ENCODE results near the gene ARID3A. TPM values are rescaled to one million over a fixed set of nuclear protein-coding genes. Genes with fewer than 3 reads are reported as not detected.

ARID3A gene
- total and polyA plus RNA-seq, 2 experiments from 2014 or later, result 2.8 to 8.5 TPM

DNA sequence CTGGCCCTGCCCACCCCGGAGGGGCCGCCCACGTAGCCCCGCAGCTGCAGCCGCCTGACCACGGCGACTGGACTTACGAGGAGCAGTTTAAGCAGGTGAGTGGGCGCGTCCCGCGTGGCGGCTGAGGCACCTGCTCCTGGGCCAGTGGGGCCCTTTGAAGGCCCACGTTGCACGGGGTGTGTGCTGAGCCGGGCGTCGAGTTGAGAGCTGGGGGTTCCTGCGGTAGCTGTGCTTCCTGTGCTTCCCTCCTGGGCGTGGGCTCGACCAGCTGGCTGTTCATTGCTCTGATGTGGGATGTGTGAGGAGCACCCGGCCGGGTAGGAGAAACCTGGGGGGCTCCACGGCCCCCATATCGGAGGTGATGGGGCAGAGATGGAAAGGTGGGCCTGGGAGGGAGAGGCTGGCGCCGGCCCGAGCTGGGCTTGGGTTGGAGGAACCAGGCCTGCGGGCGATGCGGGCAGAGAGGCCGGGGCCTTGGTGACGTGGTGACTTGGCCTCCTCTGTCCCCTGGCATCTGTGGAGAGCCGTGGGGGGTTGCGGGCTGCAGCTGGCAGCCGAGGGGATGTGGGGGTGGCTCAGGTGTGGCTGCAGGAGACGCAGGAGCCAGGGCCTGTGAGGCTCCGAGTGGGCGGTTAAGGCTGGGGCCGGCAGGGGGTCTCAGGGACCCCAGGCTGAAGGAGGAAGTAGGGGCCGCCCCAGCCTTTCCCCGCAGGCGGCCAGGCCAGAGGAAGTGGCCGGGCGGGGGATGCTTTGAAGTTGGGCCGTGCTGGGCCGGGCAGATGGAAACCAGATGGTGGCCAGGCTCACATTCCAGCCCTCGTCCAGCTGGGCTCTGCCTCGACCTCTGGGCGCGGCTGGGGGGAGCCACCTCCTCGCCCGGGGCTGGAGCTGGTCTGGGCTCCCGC lies 7.1 kb downstream of the ARID3A start:
- H3K27ac ChIP-seq, result peak overlapping the region; percentile 64
- no peak for TF ChIP-seq EZH2phosphoT487 (IDR thresholded peaks at IDR 0.05; ENCODE audit: insufficient read depth, low read depth)
- TF ChIP-seq EZH2 (IDR thresholded peaks at IDR 0.05; ENCODE audit: insufficient read depth, poor library complexity, severe bottlenecking), result no peak
- H3K79me2 ChIP-seq (ENCODE audit: insufficient read depth), result peaks cover 69% of the 10 kb centered on the region
- peaks cover 27% of the 10 kb centered on the region for H3K4me1 ChIP-seq (ENCODE audit: insufficient read depth)
- no peak overlapping the region for H2AFZ ChIP-seq
- peak overlapping the region; percentile 61 for H3K4me3 ChIP-seq
- no peaks in the 10 kb centered on the region for H3K27me3 ChIP-seq (replicated peaks; ENCODE audit: insufficient read depth)
- in situ Hi-C loops (cut with MboI), result no loop called here
- peaks cover 4% of the 10 kb centered on the region; the same call in 1 of the 2 replicates for H3K36me3 ChIP-seq (ENCODE audit: low read depth)
- peak overlapping the region; percentile 60 for H3K9ac ChIP-seq
- peak overlapping the region; percentile 87 for H3K4me2 ChIP-seq (ENCODE audit: unreplicated experiment)
- no peaks in the 10 kb centered on the region for H3K9me2 ChIP-seq (ENCODE audit: insufficient read depth)
- no peaks in the 10 kb centered on the region for H4K20me1 ChIP-seq (ENCODE audit: insufficient read depth)
- H3F3A ChIP-seq (ENCODE audit: insufficient read depth), result no peaks in the 10 kb centered on the region
- 31 to 36% methylated on average over 37 to 52 of the region's 54 CpGs for WGBS, 2 experiments (ENCODE audit: low coverage in 1 of 2, low lambda C conversion rate in 2 of 2, missing lambda C conversion rate in 2 of 2)
- DNase-seq, result peak; percentile 97
- no peaks in the 10 kb centered on the region for H3K9me3 ChIP-seq (ENCODE audit: low read depth)

- 15 to 39% methylated on average over 9 to 14 of the region's 14 CpGs for WGBS, 2 experiments (ENCODE audit: low coverage in 1 of 2, low lambda C conversion rate in 2 of 2, missing lambda C conversion rate in 2 of 2)
- Histone ChIP-seq H3K79me2 (ENCODE audit: insufficient read depth) (peaks cover 69% of the 10 kb centered on the region), H3K4me3 (peak overlapping the region; percentile 61), H3K27me3 (replicated peaks; ENCODE audit: insufficient read depth) (no peaks in the 10 kb centered on the region), H3F3A (ENCODE audit: insufficient read depth) (no peaks in the 10 kb centered on the region), H3K9ac (peak overlapping the region; percentile 60), H3K4me1 (ENCODE audit: insufficient read depth) (peaks cover 27% of the 10 kb centered on the region), H3K27ac (peak overlapping the region; percentile 64), H3K9me2 (ENCODE audit: insufficient read depth) (no peaks in the 10 kb centered on the region), H3K4me2 (ENCODE audit: unreplicated experiment) (peak overlapping the region; percentile 87), H3K36me3 (ENCODE audit: low read depth) (peaks cover 4% of the 10 kb centered on the region; the same call in 1 of the 2 replicates), H4K20me1 (ENCODE audit: insufficient read depth) (no peaks in the 10 kb centered on the region), H2AFZ (no peak overlapping the region), H3K9me3 (ENCODE audit: low read depth) (no peaks in the 10 kb centered on the region)
- no peak for DNase-seq
- TF ChIP-seq EZH2 (IDR thresholded peaks at IDR 0.05; ENCODE audit: insufficient read depth, poor library complexity, severe bottlenecking) (no peak), EZH2phosphoT487 (IDR thresholded peaks at IDR 0.05; ENCODE audit: insufficient read depth, low read depth) (no peak)
- in situ Hi-C loops (cut with MboI), result no loop called here
These were observed 7.7 kb downstream of the ARID3A start for GRCh38 chr19:933553-933882.

DNA sequence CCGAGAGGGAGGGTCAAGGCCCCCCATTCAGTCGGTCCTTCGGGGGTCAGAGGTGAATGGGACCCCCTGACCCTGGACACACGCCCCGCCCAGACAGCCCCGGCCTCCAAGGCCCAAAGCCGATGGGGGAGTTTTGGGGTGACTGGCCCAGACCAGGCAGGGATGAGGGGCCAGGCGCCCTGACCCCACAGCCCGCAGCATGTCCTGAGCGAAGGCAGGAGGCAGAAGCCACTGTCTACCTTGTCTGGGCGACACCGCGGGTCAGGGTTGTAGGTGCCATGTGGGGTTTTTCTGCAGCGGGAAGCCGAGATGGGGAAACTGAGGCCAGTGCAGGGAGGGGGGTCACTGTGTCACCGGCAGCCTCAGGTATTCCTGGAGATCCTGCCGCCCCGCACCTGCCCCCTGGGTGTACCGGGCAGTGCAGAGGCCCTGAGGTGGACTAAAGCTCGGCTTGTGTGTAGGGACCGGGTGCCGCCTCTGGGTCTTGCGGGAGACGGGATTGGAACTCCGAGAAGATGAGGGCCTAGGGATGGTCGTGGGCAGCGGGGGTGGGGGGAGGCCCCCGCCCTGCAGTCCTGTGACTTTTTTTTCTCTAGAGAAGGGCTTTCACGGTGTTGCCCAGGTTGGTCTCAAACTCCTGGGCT lies 8.5 kb downstream of the ARID3A start:
- Histone ChIP-seq H3K9ac (no peak overlapping the region; the same call in 1 of the 2 replicates), H2AFZ (no peak overlapping the region), H3K27me3 (replicated peaks; ENCODE audit: insufficient read depth) (no peaks in the 10 kb centered on the region), H4K20me1 (ENCODE audit: insufficient read depth) (no peaks in the 10 kb centered on the region), H3K9me3 (ENCODE audit: low read depth) (no peaks in the 10 kb centered on the region), H3K4me2 (ENCODE audit: unreplicated experiment) (no peak overlapping the region), H3K4me1 (ENCODE audit: insufficient read depth) (peaks cover 27% of the 10 kb centered on the region), H3K79me2 (ENCODE audit: insufficient read depth) (peaks cover 71% of the 10 kb centered on the region), H3K27ac (peak overlapping the region; percentile 22; the same call in 1 of the 2 replicates), H3K4me3 (no peak overlapping the region), H3K9me2 (ENCODE audit: insufficient read depth) (no peaks in the 10 kb centered on the region), H3F3A (ENCODE audit: insufficient read depth) (no peaks in the 10 kb centered on the region), H3K36me3 (ENCODE audit: low read depth) (peaks cover 4% of the 10 kb centered on the region; the same call in 1 of the 2 replicates)
- TF ChIP-seq EZH2phosphoT487 (IDR thresholded peaks at IDR 0.05; ENCODE audit: insufficient read depth, low read depth), result no peak
- TF ChIP-seq EZH2 (IDR thresholded peaks at IDR 0.05; ENCODE audit: insufficient read depth, poor library complexity, severe bottlenecking), result no peak
- in situ Hi-C loops (cut with MboI), result no loop called here
- 90% methylated on average over 15 to 29 of the region's 29 CpGs for WGBS, 2 experiments (ENCODE audit: low coverage in 1 of 2, low lambda C conversion rate in 2 of 2, missing lambda C conversion rate in 2 of 2)
- DNase-seq, result no peak

GRCh38 chr19:934865-935479 lies 9.1 kb downstream of the ARID3A start:
- H3K4me1 ChIP-seq (ENCODE audit: insufficient read depth), result peaks cover 27% of the 10 kb centered on the region
- no peaks in the 10 kb centered on the region for H3K9me2 ChIP-seq (ENCODE audit: insufficient read depth)
- no peak overlapping the region for H3K4me3 ChIP-seq
- no peaks in the 10 kb centered on the region for H4K20me1 ChIP-seq (ENCODE audit: insufficient read depth)
- H3K9me3 ChIP-seq (ENCODE audit: low read depth), result no peaks in the 10 kb centered on the region
- TF ChIP-seq EZH2 (IDR thresholded peaks at IDR 0.05; ENCODE audit: insufficient read depth, poor library complexity, severe bottlenecking) (no peak), EZH2phosphoT487 (IDR thresholded peaks at IDR 0.05; ENCODE audit: insufficient read depth, low read depth) (no peak)
- H2AFZ ChIP-seq, result no peak overlapping the region
- in situ Hi-C loops (cut with MboI), result no loop called here
- H3K9ac ChIP-seq, result no peak overlapping the region; the same call in 1 of the 2 replicates
- peaks cover 75% of the 10 kb centered on the region for H3K79me2 ChIP-seq (ENCODE audit: insufficient read depth)
- DNase-seq, result peak; percentile 71
- peaks cover 2% of the 10 kb centered on the region; the same call in 1 of the 2 replicates for H3K36me3 ChIP-seq (ENCODE audit: low read depth)
- 24 to 29% methylated on average over 27 to 31 of the region's 31 CpGs for WGBS, 2 experiments (ENCODE audit: low coverage in 1 of 2, low lambda C conversion rate in 2 of 2, missing lambda C conversion rate in 2 of 2)
- no peaks in the 10 kb centered on the region for H3F3A ChIP-seq (ENCODE audit: insufficient read depth)
- no peaks in the 10 kb centered on the region for H3K27me3 ChIP-seq (replicated peaks; ENCODE audit: insufficient read depth)
- no peak overlapping the region for H3K4me2 ChIP-seq (ENCODE audit: unreplicated experiment)
- H3K27ac ChIP-seq, result peak overlapping the region; percentile 22; the same call in 1 of the 2 replicates
